ENCODE data around the gene NUMA1. TPM values are rescaled to one million over a fixed set of nuclear protein-coding genes. Genes with fewer than 3 reads are reported as not detected.
A peak's percentile ranks its signal among the peaks of the same experiment; 100 is the strongest.

The NUMA1 gene, protein sequence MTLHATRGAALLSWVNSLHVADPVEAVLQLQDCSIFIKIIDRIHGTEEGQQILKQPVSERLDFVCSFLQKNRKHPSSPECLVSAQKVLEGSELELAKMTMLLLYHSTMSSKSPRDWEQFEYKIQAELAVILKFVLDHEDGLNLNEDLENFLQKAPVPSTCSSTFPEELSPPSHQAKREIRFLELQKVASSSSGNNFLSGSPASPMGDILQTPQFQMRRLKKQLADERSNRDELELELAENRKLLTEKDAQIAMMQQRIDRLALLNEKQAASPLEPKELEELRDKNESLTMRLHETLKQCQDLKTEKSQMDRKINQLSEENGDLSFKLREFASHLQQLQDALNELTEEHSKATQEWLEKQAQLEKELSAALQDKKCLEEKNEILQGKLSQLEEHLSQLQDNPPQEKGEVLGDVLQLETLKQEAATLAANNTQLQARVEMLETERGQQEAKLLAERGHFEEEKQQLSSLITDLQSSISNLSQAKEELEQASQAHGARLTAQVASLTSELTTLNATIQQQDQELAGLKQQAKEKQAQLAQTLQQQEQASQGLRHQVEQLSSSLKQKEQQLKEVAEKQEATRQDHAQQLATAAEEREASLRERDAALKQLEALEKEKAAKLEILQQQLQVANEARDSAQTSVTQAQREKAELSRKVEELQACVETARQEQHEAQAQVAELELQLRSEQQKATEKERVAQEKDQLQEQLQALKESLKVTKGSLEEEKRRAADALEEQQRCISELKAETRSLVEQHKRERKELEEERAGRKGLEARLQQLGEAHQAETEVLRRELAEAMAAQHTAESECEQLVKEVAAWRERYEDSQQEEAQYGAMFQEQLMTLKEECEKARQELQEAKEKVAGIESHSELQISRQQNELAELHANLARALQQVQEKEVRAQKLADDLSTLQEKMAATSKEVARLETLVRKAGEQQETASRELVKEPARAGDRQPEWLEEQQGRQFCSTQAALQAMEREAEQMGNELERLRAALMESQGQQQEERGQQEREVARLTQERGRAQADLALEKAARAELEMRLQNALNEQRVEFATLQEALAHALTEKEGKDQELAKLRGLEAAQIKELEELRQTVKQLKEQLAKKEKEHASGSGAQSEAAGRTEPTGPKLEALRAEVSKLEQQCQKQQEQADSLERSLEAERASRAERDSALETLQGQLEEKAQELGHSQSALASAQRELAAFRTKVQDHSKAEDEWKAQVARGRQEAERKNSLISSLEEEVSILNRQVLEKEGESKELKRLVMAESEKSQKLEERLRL (N-terminal part only)
- total RNA-seq (100 to 1,000 TPM; 106 to 110 TPM), polyA plus RNA-seq (73.5 TPM)

DNA sequence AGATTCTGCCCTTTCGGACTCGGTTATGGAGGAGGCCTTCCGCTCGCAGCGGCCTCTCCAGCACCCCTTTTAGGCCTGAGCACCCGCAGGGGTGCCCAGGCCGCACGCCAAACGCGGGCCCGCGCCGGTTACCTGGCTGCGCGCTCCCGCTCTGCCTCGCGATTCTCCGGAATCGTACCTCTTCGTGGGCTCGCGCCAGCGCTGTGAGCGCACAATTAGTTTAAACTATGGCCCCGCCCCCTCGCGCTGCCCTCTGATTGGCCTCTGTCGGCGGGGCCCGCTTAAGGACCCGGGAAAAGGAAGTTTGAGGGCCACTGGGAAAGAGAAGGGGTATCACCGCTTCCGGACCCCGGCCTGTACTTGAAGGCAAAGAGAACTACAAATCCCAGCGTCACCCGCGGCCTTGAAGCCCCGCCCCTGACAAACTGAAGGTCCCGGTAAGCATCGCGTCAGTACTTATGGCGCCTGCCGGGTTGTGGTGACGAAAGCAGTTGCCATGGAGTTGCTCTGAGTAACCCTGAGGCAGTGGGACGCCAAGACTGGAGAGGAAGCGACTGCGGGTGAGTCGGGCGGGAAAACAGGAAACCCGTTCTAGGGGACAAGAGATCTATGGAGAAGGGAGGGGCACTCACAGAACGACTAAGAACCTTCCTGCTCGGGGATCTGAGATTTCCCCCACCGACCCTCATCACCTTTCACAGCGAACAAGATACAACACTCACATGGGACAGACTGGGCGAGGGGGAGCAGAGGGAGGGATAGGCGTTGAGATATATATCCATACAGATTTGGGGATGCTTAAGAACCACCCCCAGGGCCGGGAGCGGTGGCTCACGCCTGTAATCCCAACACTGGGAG, at the start of gene NUMA1, which contains the start of gene LRRC51:
Gene NUMA1, minus strand, starts transcription at position 217 of the 858 bp plus-strand sequence. CDS start 44,599 bp downstream, outside the sequence.
Gene LRRC51, plus strand, starts transcription at position 525 of the 858 bp plus-strand sequence. CDS start 8,234 bp downstream, outside the sequence.
- CTCF ChIA-PET = interaction anchor here (1.1 to 2.0 kb wide), 5 partner anchors 15 to 55 kb away, joined by 3 to 6 read pairs (median 4); no protein-coding TSS in a partner anchor
- Histone ChIP-seq H3K27me3 (ENCODE audit: insufficient read depth, low read length, poor library complexity, severe bottlenecking) (no peaks in the 10 kb centered on the region), H3K27ac (ENCODE audit: low read depth, low read length) (peak within 1 kb of the TSS; percentile 88), H3K9me3 (ENCODE audit: low read length) (no peaks in the 10 kb centered on the region), H3K4me1 (ENCODE audit: insufficient read depth, low read length) (peaks cover 20% of the 10 kb centered on the region), H3K36me3 (ENCODE audit: insufficient read depth, low read length) (no peaks in the 10 kb centered on the region), H3K4me3 (ENCODE audit: low read length) (peak within 1 kb of the TSS; percentile 67)
- Mint-ChIP-seq H3K36me3 (peaks cover 0 to 6% (median 2%) of the 10 kb centered on the region in 3 donors), H3K9me3 (no peaks in the 10 kb centered on the region), H3K4me3 (peak within 1 kb of the TSS; percentile 77 to 92 (median 90)), H3K27me3 (no peaks in the 10 kb centered on the region), H3K27ac (peak within 1 kb of the TSS; percentile 95 to 99 (median 98)), H3K4me1 (peaks cover 30 to 49% (median 43%) of the 10 kb centered on the region in 3 donors)
- POLR2A ChIA-PET = interaction anchor here (0.7 to 2.3 kb wide), 2 partner anchors 32 to 40 kb away, joined by 4 to 12 read pairs; partner anchors contain the start of gene ANAPC15
- DNase-seq = peak; percentile 96 to 100 (median 99)

DNA sequence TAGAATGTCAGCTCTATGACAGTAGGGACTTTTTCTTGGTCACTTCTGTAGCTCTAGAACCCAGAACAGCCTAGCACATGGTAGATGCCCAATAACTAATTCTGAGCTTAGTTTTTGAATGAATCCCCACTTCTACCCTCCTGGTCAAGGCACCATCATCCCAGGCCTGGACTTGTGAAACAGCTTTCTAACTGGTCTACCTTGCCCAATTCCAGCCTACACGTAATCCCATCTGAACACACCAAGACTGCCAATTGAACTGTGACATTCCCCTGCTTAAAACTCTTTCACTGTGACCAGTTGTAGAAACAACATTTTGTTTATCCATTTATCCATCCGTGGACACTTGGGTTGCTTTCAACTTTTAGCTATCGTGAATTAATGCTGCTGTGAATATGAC, 49.0 kb upstream of the NUMA1 start:
- ChIA-PET CTCF (no interaction called here), POLR2A (no interaction called here)
- H3K27me3 ChIP-seq (ENCODE audit: insufficient read depth, low read length, poor library complexity, severe bottlenecking) = no peaks in the 10 kb centered on the region
- no peak overlapping the region for H3K27ac ChIP-seq (ENCODE audit: low read depth, low read length)
- H3K4me1 ChIP-seq (ENCODE audit: insufficient read depth, low read length) = no peaks in the 10 kb centered on the region
- DNase-seq = no peak
- peaks cover 9 to 18% (median 15%) of the 10 kb centered on the region in 5 donors for H3K9me3 Mint-ChIP-seq
- H3K4me1 Mint-ChIP-seq = no peaks in the 10 kb centered on the region
- no peaks in the 10 kb centered on the region for H3K36me3 ChIP-seq (ENCODE audit: insufficient read depth, low read length)
- peaks cover 18 to 30% of the 10 kb centered on the region in 2 donors for H3K27me3 Mint-ChIP-seq
- no peak overlapping the region for H3K4me3 Mint-ChIP-seq
- H3K9me3 ChIP-seq (ENCODE audit: low read length) = peaks cover 4% of the 10 kb centered on the region
- H3K36me3 Mint-ChIP-seq = peaks cover 0 to 18% (median 3%) of the 10 kb centered on the region in 3 donors
- H3K4me3 ChIP-seq (ENCODE audit: low read length) = no peak overlapping the region
- no peak overlapping the region for H3K27ac Mint-ChIP-seq

DNA sequence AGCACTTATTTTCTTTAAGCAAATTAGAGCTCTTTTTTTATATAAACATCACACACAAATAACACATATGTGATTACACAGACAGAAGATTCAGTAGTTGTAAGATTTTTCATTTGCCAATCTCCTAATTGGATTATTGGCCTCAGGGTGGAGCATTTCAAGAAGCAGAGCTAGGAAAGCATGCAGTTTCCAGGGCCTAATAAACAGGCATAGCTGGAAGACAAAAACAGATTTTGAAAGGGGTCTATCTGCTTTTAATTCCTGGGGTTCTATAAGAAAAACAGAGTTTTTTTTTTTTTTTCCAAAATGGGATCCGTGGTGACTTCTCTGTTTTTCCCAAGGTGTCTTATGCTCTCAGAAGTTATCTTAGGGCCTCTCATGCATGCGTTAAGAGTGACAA, 47.6 kb upstream of the NUMA1 start:
- no peak for DNase-seq
- CTCF ChIA-PET = interaction anchor here (1.0 to 1.3 kb wide), 2 partner anchors 37 to 103 kb away, joined by 3 to 5 read pairs; no protein-coding TSS in a partner anchor
- Histone ChIP-seq H3K4me3 (ENCODE audit: low read length) (no peak overlapping the region), H3K9me3 (ENCODE audit: low read length) (peaks cover 4% of the 10 kb centered on the region), H3K4me1 (ENCODE audit: insufficient read depth, low read length) (no peaks in the 10 kb centered on the region), H3K27me3 (ENCODE audit: insufficient read depth, low read length, poor library complexity, severe bottlenecking) (no peaks in the 10 kb centered on the region), H3K27ac (ENCODE audit: low read depth, low read length) (no peak overlapping the region), H3K36me3 (ENCODE audit: insufficient read depth, low read length) (no peaks in the 10 kb centered on the region)
- H3K27ac Mint-ChIP-seq = no peak overlapping the region
- H3K4me3 Mint-ChIP-seq = no peak overlapping the region
- peaks cover 12 to 29% of the 10 kb centered on the region in 2 donors for H3K27me3 Mint-ChIP-seq
- peaks cover 0 to 18% (median 3%) of the 10 kb centered on the region in 3 donors for H3K36me3 Mint-ChIP-seq
- peaks cover 9 to 18% (median 15%) of the 10 kb centered on the region in 5 donors for H3K9me3 Mint-ChIP-seq
- H3K4me1 Mint-ChIP-seq = no peaks in the 10 kb centered on the region
- POLR2A ChIA-PET = no interaction called here

DNA sequence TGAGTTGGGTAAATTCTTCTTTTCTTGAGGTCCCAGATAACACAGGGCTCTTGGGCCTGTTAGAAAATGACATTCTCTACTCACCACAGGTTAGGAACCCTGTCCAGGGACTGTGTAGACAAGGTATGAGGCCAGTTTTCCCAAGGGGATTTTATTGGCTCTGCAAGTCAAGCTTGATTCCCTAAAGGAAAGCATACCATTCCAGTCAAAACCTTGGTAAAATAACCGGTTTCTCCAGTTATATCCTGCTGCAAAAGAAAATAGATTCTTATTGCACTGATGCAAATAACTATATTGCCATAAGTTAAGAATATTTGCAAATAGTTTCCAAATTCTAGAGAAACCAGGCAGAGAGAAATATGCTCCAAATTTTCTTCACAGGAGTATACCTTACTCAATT, 45.6 kb upstream of the NUMA1 start:
- Mint-ChIP-seq H3K27me3 (peaks cover 6 to 24% of the 10 kb centered on the region in 2 donors), H3K36me3 (peaks cover 0 to 18% (median 4%) of the 10 kb centered on the region in 3 donors), H3K4me1 (no peaks in the 10 kb centered on the region), H3K4me3 (no peak overlapping the region), H3K9me3 (peaks cover 9 to 18% (median 15%) of the 10 kb centered on the region in 5 donors), H3K27ac (no peak overlapping the region)
- CTCF ChIA-PET = no interaction called here
- POLR2A ChIA-PET = no interaction called here
- H3K27me3 ChIP-seq (ENCODE audit: insufficient read depth, low read length, poor library complexity, severe bottlenecking) = no peaks in the 10 kb centered on the region
- H3K36me3 ChIP-seq (ENCODE audit: insufficient read depth, low read length) = no peaks in the 10 kb centered on the region
- H3K27ac ChIP-seq (ENCODE audit: low read depth, low read length) = no peak overlapping the region
- H3K4me1 ChIP-seq (ENCODE audit: insufficient read depth, low read length) = no peaks in the 10 kb centered on the region
- H3K4me3 ChIP-seq (ENCODE audit: low read length) = no peak overlapping the region
- no peak for DNase-seq
- peaks cover 4% of the 10 kb centered on the region for H3K9me3 ChIP-seq (ENCODE audit: low read length)

DNA sequence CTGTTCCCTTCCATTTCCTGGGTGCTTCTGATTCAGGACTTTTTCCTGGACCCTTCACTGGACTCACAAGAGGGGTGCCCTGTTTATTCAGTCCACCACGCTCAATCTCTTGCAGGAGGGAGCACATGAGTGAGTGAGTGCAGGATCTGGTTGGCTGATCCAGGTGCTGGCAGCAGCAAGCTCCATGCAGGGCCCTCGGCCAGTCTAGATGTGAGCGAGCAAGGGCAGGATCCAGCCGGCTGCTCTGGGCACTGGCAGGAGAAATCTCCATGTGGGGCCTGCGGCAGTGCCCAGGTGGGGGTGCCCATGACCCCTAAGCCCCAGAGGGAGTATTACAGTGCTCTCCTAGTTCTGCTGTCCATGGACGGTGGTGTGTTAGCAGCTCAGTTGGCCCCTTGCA, 43.7 kb upstream of the NUMA1 start:
- CTCF ChIA-PET = no interaction called here
- no peaks in the 10 kb centered on the region for H3K36me3 ChIP-seq (ENCODE audit: insufficient read depth, low read length)
- Mint-ChIP-seq H3K36me3 (peaks cover 0 to 15% (median 4%) of the 10 kb centered on the region in 3 donors), H3K27me3 (peaks cover 6 to 33% of the 10 kb centered on the region in 2 donors), H3K4me1 (no peaks in the 10 kb centered on the region), H3K4me3 (no peak overlapping the region), H3K9me3 (peaks cover 7 to 15% (median 12%) of the 10 kb centered on the region in 5 donors), H3K27ac (peak overlapping the region in 1 of 8 donors; percentile 26)
- H3K27me3 ChIP-seq (ENCODE audit: insufficient read depth, low read length, poor library complexity, severe bottlenecking) = no peaks in the 10 kb centered on the region
- POLR2A ChIA-PET = no interaction called here
- H3K4me3 ChIP-seq (ENCODE audit: low read length) = no peak overlapping the region
- H3K27ac ChIP-seq (ENCODE audit: low read depth, low read length) = no peak overlapping the region
- H3K9me3 ChIP-seq (ENCODE audit: low read length) = peaks cover 4% of the 10 kb centered on the region
- no peaks in the 10 kb centered on the region for H3K4me1 ChIP-seq (ENCODE audit: insufficient read depth, low read length)
- DNase-seq = no peak

DNA sequence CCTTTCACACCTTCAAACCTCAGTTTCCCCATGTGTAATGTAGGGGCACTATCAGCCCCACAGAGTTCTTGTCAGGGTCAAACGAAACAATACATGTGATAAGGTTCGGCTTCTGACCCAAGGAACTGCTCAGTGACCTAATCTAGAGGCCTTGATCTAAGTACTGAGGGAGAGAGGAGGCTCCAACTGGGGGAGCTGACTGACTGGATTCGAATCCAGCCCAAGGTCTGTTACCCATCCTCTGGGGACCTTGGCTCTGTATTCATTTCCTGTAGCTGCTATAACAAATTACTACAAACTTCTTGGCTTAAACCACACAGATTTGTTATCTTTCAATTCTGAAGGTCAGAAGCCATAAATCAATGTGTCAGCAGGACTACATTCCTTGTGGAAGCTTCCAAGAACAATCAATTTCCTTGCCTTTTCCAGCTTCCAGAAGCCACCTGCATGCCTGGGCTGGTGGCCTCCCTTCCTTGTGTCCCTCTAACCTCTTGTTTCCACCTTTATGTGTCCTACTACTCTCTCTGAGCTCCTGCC, 42.8 kb upstream of the NUMA1 start:
- no peaks in the 10 kb centered on the region for H3K4me1 Mint-ChIP-seq
- peak overlapping the region in 1 of 8 donors; percentile 26 for H3K27ac Mint-ChIP-seq
- no peak overlapping the region for H3K4me3 Mint-ChIP-seq
- Histone ChIP-seq H3K9me3 (ENCODE audit: low read length) (no peaks in the 10 kb centered on the region), H3K36me3 (ENCODE audit: insufficient read depth, low read length) (no peaks in the 10 kb centered on the region), H3K27me3 (ENCODE audit: insufficient read depth, low read length, poor library complexity, severe bottlenecking) (no peaks in the 10 kb centered on the region), H3K27ac (ENCODE audit: low read depth, low read length) (no peak overlapping the region), H3K4me3 (ENCODE audit: low read length) (no peak overlapping the region), H3K4me1 (ENCODE audit: insufficient read depth, low read length) (no peaks in the 10 kb centered on the region)
- peaks cover 4 to 36% of the 10 kb centered on the region in 2 donors for H3K27me3 Mint-ChIP-seq
- CTCF ChIA-PET = interaction anchor here (0.8 to 1.4 kb wide), 3 partner anchors 20 to 98 kb away, joined by 3 read pairs; no protein-coding TSS in a partner anchor
- POLR2A ChIA-PET = interaction anchor here (0.7 kb wide), 1 partner anchor 45 kb away, joined by 3 read pairs; no protein-coding TSS in a partner anchor
- DNase-seq = no peak
- H3K9me3 Mint-ChIP-seq = peaks cover 0 to 7% (median 6%) of the 10 kb centered on the region in 5 donors
- peaks cover 0 to 6% (median 1%) of the 10 kb centered on the region in 3 donors for H3K36me3 Mint-ChIP-seq

All from CD8-positive, alpha-beta memory T cell (primary cell).